Measurements from ENCODE around the gene CCDC38. TPM values are rescaled to one million over a fixed set of nuclear protein-coding genes. Genes with fewer than 3 reads are reported as not detected.

CCDC38 gene
- total and polyA plus RNA-seq, 2 experiments from 2014 or later, result not detected

DNA sequence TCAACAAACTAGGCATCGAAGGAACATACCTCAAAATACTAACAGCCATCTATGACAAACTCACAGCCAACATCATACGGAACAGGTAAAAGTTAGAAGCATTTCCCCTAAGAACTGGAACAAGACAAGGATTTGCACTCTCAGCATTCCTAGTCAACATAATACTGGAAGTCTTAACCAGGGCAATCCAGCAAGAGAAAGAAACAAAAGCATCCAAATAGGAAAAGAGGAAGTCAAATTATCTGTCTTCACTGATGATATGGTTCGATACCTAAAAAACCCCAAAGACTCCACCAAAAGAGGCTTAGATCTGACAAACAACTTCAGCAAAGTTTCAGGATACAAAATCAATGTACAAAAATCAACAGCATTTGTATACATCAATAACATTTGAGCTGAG is 32.5 kb downstream of the CCDC38 start:
- no peaks in the 10 kb centered on the region for H3K36me3 ChIP-seq (replicated peaks; ENCODE audit: insufficient read depth, low read depth)
- WGBS (ENCODE audit: low lambda C conversion rate, missing lambda C conversion rate), result 98% methylated on average over 3 of the region's 3 CpGs
- DNase-seq (ENCODE audit: low spot score), result no peak
- H3K9me2 ChIP-seq (replicated peaks; ENCODE audit: insufficient read depth), result no peaks in the 10 kb centered on the region
- H3K4me3 ChIP-seq, result no peak overlapping the region
- H3K27me3 ChIP-seq, result peaks cover under 1% of the 10 kb centered on the region
- no peak overlapping the region for H2AFZ ChIP-seq
- H3K9me3 ChIP-seq (ENCODE audit: low read depth), result no peaks in the 10 kb centered on the region
- H3K79me2 ChIP-seq, result no peaks in the 10 kb centered on the region
- H3K4me1 ChIP-seq (ENCODE audit: insufficient read depth), result no peaks in the 10 kb centered on the region
- H3K4me2 ChIP-seq, result no peak overlapping the region
- H3K27ac ChIP-seq, result no peak overlapping the region
- H4K20me1 ChIP-seq (ENCODE audit: insufficient read depth, poor library complexity, severe bottlenecking), result no peaks in the 10 kb centered on the region
- TF ChIP-seq EZH2 (IDR thresholded peaks at IDR 0.05; ENCODE audit: borderline replicate concordance) (no peak), EZH2phosphoT487 (IDR thresholded peaks at IDR 0.05; ENCODE audit: low read depth, severe bottlenecking, unreplicated experiment) (no peak), CTCF (IDR thresholded peaks at IDR 0.05; ENCODE audit: poor library complexity) (no peak)

DNA sequence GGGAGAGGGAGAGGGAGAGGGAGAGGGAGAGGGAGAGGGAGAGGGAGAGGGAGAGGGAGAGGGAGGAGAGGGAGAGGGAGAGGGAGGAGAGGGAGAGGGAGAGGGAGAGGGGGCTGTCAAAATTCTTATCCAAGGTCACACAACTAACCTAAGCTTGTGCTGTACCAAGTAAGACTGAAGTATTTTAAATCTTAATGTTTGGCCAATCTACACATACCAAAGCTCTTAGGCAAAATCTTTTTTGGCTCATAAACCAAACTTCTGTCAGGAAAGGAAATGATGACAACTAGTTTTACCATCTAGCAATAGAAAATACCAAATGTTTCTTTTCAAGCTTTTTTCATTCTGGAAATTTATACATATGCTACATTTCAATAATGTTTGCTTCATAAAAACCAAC is 33.8 kb downstream of the CCDC38 start:
- Histone ChIP-seq H3K27me3 (no peaks in the 10 kb centered on the region), H3K9me2 (replicated peaks; ENCODE audit: insufficient read depth) (no peaks in the 10 kb centered on the region), H3K4me3 (no peak overlapping the region), H3K4me2 (no peak overlapping the region), H2AFZ (no peak overlapping the region), H3K9me3 (ENCODE audit: low read depth) (no peaks in the 10 kb centered on the region), H3K27ac (no peak overlapping the region), H3K36me3 (replicated peaks; ENCODE audit: insufficient read depth, low read depth) (no peaks in the 10 kb centered on the region), H3K4me1 (ENCODE audit: insufficient read depth) (no peaks in the 10 kb centered on the region), H3K79me2 (no peaks in the 10 kb centered on the region), H4K20me1 (ENCODE audit: insufficient read depth, poor library complexity, severe bottlenecking) (no peaks in the 10 kb centered on the region)
- no peak for DNase-seq (ENCODE audit: low spot score)
- TF ChIP-seq CTCF (IDR thresholded peaks at IDR 0.05; ENCODE audit: poor library complexity) (no peak), EZH2phosphoT487 (IDR thresholded peaks at IDR 0.05; ENCODE audit: low read depth, severe bottlenecking, unreplicated experiment) (no peak), EZH2 (IDR thresholded peaks at IDR 0.05; ENCODE audit: borderline replicate concordance) (no peak)

DNA sequence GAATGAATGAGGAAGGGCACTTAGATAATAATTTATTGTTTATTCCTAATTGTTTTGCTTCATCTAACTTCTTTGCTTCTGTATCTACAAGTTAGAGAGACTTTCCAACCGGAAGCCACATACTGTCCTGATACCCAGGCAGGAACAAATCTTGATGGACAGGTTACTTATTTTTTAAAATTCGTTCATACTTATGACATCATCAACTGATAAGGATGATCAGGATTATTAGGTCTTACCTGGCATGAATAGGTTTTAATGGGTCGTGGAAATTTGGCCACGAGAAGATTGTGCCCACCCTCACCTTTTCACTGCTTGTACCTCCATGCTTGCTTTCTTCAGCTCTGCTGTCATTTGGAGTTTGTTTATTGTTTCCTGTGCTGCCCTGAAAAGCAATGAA is 44.3 kb downstream of the CCDC38 start:
- H3K27me3 ChIP-seq, result no peaks in the 10 kb centered on the region
- H3K9me3 ChIP-seq (ENCODE audit: low read depth), result no peaks in the 10 kb centered on the region
- H3K4me2 ChIP-seq, result no peak overlapping the region
- H3K9me2 ChIP-seq (replicated peaks; ENCODE audit: insufficient read depth), result no peaks in the 10 kb centered on the region
- DNase-seq (ENCODE audit: low spot score), result no peak
- H3K79me2 ChIP-seq, result no peaks in the 10 kb centered on the region
- no peaks in the 10 kb centered on the region for H4K20me1 ChIP-seq (ENCODE audit: insufficient read depth, poor library complexity, severe bottlenecking)
- no peak overlapping the region for H3K27ac ChIP-seq
- WGBS (ENCODE audit: low lambda C conversion rate, missing lambda C conversion rate), result 75% methylated on average over 4 of the region's 4 CpGs
- TF ChIP-seq CTCF (IDR thresholded peaks at IDR 0.05; ENCODE audit: poor library complexity) (no peak), EZH2 (IDR thresholded peaks at IDR 0.05; ENCODE audit: borderline replicate concordance) (no peak), EZH2phosphoT487 (IDR thresholded peaks at IDR 0.05; ENCODE audit: low read depth, severe bottlenecking, unreplicated experiment) (no peak)
- no peaks in the 10 kb centered on the region for H3K36me3 ChIP-seq (replicated peaks; ENCODE audit: insufficient read depth, low read depth)
- no peaks in the 10 kb centered on the region for H3K4me1 ChIP-seq (ENCODE audit: insufficient read depth)
- no peak overlapping the region for H2AFZ ChIP-seq
- H3K4me3 ChIP-seq, result no peak overlapping the region

- no peaks in the 10 kb centered on the region for H4K20me1 ChIP-seq (ENCODE audit: insufficient read depth, poor library complexity, severe bottlenecking)
- H3K4me3 ChIP-seq, result no peak overlapping the region
- no peaks in the 10 kb centered on the region for H3K27me3 ChIP-seq
- no peak for TF ChIP-seq EZH2 (IDR thresholded peaks at IDR 0.05; ENCODE audit: borderline replicate concordance)
- TF ChIP-seq CTCF (IDR thresholded peaks at IDR 0.05; ENCODE audit: poor library complexity), result no peak
- TF ChIP-seq EZH2phosphoT487 (IDR thresholded peaks at IDR 0.05; ENCODE audit: low read depth, severe bottlenecking, unreplicated experiment), result no peak
- no peaks in the 10 kb centered on the region for H3K9me2 ChIP-seq (replicated peaks; ENCODE audit: insufficient read depth)
- no peak overlapping the region for H3K27ac ChIP-seq
- no peaks in the 10 kb centered on the region for H3K36me3 ChIP-seq (replicated peaks; ENCODE audit: insufficient read depth, low read depth)
- no peak for DNase-seq (ENCODE audit: low spot score)
- H3K4me2 ChIP-seq, result no peak overlapping the region
- H3K4me1 ChIP-seq (ENCODE audit: insufficient read depth), result no peaks in the 10 kb centered on the region
- H3K79me2 ChIP-seq, result no peaks in the 10 kb centered on the region
- H3K9me3 ChIP-seq (ENCODE audit: low read depth), result no peaks in the 10 kb centered on the region
- H2AFZ ChIP-seq, result no peak overlapping the region
- WGBS (ENCODE audit: low lambda C conversion rate, missing lambda C conversion rate), result 92% methylated on average over 4 of the region's 4 CpGs
Measured at GRCh38 chr12:95896846-95897245, 45.6 kb downstream of the CCDC38 start.

Data from hepatocyte (in vitro differentiated cells).